ENCODE data around the gene NAALADL2.
"Not testable (repeated sequence)": the region's sequence is repeated elsewhere in the genome, so short reads cannot be mapped to it uniquely, and the experiment has no call there.

Gene NAALADL2

DNA sequence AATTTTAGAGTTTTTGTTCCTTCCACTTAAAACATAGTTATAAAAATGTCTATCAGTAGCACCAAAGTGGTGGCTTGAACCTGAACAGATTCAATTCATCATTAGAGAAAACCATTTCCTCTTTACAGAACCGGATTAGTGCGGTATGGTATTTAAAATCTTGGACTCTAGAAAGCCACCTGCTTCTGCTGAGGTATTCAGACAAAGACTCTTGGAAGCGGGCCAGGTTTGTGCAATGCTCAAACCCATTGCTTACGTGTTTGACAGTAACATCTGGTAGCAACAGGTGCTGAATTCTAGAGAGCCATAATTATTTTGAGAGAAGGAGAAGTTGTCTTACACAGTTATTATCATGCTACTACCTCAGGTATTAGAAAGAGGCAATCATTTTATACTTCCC is 290.5 kb downstream of the NAALADL2 start:
- DNase-seq = peak; percentile 99

DNA sequence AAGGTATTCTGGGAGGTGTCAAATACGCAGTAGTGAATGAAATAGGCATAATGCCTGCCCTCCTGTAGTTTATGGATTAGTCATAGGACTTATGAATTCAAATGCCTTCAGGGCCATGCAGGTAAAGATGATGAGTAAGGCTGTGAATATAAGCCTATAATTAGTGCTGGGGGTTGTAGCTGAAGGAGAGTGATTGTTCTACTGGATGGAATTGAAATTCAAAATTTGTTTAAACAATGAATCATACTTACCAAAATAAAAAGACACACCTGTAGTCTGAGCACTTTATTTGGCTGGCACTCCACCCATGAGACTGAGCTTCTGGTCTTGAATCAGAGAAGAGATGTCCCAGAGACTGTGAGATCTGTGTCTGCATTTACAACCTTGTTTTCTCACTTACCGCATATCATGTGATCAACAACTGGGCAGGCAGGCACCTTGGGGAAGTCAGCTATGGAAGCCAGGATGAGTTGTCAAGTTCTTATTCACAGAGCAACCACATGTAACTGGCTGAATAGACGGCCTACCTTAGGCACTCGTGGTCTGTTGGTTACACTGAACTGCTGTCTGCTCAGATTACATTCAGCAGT is 291.8 kb downstream of the NAALADL2 start:
- peak; percentile 89 for DNase-seq

DNA sequence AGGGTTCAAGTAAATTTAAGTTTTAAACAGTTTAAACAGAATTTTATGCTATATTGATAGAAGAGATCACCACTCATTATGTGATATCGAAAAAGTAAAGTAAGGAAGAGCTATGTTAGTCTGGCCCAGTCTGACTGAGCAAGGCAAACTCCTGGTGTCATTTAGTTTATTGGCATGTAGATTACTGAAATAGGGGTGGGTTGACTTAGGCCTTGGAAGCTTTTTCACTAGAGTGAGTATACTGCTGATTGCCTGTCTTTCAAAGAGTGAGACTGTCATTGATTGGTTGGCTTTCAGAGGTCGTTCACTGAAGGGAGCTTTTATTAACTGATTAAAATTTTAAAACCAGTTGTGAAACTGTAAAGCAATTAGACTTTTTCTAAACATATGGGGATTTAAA is 294.5 kb downstream of the NAALADL2 start:
- no peak for DNase-seq

DNA sequence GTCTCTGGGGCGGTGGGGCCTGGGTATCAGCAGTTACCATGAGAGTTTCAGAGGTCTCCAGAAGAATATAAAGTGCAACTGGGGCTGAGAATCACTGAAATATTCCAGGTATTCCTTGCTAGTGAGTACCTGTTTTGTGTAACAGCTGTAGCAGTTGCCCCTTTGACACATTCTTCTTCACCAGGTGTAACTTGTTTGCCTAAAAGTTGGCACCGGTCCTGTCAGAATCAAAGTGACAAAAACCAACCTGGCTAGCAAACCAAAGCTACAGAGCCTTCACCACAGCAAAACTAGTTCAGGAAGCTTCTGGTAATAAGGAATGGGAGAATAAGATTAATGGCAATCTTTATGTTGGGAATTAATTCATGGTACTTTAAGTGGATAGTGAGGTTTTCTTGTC is 296.0 kb downstream of the NAALADL2 start:
- DNase-seq = no peak

DNA sequence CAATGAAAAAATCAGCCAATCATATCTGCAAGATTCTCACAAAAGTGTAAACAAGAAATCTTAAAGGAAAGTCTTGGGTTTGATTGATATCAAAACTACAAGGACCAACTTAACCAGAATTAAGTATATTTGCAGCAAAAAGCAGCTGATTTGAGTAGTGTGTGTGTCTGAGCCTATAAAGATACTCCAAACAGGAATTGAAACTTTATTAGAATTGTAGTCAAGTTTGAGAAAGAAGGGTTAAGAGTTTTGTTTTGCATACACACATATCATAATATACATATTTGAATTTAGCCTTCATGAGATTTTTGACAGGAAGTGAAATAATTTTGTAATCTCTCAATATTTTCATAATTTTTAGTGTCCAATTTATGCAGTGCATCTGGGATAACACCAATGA is 300.1 kb downstream of the NAALADL2 start:
- no peak for DNase-seq

DNA sequence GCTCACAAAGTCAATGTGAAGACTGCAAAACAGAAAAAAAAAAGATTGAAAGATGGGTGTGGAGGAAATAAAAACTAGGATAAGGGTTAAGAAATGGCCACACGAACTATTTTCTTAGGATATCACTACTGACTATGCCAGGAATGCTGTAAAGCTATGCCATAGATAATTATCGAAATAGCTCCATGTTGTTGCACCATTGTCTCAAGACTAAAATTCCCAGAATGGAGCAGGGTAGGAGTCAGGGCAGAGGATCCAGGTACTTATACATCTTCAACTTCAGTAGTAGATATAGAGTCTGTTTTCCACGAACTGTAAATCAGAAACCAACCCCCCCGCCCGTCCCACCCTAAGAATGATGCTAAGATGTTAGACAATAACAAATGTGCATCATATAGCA is 302.2 kb downstream of the NAALADL2 start:
- DNase-seq = no peak

DNA sequence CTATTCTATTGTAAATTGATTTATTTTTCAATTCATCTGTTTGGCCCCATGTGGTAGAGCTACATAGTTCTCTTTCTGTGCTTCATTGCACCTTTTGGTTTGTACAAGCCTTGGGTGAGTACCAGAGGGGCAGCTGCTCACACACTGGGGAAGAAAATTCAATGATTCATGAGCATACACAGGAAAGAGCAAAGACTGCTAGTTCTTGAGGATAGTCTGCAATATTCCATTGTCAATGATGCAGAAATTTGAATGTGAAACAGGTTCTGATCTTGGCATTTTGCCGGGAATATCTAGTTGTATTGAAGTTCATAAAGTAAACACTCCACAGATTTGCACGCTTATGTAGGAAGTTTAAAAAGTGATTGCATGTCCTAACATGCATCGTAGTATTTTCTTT is 304.6 kb downstream of the NAALADL2 start:
- DNase-seq = peak; percentile 35

DNA sequence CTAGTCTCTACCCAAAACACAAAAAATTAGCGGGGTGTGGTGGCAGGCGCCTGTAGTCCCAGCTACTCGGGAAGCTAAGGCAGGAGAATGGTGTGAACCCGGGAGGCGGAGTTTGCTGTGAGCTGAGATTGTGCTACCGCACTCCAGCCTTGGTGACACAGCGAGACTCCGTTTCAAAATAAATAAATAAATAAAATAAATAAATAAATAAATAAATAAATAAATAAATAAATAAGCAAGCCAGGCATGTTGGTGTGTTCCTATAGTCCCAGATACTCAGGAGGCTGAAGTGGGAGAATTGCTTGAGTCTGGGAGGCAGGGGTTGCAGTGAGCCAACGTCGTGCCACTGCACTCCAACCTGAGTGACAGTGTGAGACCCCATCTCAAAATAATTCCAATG is 314.0 kb downstream of the NAALADL2 start:
- not testable (repeated sequence) for DNase-seq

DNA sequence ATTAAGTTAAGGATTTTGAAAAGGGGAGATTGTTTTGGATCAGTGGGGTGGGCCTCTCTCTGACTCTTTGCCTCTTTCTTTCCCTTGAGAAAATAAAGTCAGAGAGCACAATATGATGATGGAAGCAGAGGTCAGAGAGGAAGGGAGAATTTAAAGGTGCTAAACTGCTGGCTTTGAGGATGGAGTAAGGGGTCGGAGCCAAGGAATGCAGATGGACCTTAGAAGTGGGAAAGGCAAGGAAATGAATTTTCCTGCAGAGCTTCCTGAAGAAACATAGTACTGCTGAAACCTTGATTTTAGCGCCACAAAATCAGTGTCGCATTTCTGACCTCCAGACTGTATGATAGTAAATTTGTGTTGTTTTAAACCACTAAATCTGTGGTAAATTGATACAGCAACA is 317.4 kb downstream of the NAALADL2 start:
- DNase-seq = no peak

DNA sequence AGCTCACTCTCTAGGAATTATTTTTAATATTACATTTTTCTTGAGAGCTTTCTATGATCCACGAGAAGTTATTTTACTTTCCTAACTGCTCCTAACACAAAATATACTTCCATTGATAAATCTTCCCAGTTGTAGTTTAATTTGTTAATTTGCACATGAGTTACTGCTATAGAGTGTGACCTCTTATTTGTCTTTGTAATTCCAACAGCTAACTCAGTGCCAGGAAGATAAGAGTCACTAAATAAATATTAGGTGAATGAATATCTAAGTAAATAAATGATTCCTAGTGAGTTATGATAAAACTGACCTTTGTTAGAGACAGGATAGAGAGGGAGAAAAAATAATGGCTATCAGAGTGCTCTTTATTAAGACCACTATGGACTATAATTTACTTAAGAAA is 319.9 kb downstream of the NAALADL2 start:
- no peak for DNase-seq

DNA sequence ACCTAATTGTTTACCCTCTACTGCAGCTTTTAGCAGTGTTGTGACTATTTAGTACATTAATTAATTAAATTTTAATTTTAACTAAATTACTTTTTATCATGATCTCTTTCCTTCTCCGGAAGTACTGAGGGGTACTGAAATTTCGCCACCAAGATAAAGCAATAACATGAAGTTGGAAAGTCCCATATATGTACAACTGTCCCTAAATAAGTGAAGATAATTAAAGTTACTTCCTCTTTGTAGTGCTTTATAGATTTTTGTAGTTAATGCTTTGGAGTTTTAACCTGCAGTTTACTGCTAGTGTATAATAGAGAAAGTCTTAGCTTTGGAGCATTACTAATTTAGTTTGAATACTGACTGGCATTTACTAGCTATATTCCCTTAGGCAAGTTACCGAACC is 325.3 kb downstream of the NAALADL2 start:
- DNase-seq = no peak

DNA sequence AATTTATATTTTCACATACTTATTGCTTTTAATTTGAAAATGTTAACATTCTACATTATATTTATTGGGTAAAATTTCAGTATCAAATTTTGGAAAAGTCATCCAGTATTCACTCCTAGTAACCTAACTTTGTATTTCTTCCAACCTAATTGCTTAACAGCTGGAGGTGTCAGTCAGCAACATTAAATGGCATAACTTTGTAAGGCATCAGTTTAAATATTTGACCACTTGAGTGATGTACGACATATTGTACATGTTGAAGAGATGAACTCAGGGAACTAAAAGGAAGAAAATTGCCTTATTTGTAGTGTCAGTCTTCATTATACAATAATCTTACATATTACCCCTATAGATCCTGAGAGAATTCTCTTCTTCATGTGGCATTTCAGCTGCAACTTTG is 326.8 kb downstream of the NAALADL2 start:
- no peak for DNase-seq

DNA sequence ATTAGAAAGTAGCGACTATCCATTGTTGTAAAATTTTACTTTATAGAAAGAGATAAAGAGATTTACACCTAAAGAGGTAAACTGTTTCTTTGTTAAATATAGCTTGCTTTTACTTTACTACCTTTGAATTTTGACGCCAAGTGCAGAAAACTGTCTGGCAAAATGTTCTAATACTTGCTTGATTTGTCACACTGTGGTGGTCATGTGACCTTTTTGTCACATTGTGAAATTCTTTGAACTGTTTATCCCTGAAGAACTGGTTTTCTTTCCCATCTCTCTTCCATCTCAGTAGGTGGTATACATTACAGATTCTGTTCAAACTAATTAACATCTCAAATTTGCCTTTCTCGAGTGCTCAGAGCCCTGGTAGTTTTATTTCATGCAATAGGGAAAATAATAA is 327.4 kb downstream of the NAALADL2 start:
- no peak for DNase-seq

DNA sequence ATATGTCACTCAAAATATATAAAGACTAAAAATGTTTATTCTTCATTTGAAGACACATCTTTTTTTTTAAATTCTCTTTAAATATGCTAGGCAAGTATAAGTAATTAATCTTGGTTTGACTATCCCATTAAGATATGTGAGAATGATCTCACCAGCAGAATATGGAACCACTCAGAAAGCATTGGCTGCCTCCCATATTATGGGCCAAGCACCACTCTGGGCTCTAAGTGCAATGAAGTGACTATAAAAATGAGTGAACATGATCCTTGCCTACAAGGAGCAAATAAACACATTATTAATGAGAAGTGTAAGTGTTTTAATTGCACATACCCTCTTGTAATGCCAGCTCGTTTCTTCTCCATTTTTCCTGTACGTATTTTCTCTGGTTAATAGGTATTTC is 328.5 kb downstream of the NAALADL2 start:
- DNase-seq = peak; percentile 49

DNA sequence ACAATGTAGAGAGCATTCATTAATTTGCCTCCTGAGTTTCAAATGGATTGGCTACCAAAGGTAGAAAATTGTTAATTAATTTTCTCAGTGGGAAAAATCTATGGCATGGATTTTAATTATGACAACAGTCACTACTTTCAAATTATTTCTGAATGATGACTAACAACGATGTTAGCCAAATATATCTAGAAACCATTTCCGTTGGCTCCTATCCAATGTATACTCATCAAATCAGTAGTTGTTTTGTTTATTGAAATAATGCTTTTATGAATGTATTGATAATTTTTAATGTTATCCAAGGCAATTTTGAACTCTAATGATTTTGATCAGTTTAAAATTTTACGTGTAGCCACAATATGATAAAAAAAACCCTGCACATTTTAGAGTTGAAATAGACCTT is 333.4 kb downstream of the NAALADL2 start:
- no peak for DNase-seq

DNA sequence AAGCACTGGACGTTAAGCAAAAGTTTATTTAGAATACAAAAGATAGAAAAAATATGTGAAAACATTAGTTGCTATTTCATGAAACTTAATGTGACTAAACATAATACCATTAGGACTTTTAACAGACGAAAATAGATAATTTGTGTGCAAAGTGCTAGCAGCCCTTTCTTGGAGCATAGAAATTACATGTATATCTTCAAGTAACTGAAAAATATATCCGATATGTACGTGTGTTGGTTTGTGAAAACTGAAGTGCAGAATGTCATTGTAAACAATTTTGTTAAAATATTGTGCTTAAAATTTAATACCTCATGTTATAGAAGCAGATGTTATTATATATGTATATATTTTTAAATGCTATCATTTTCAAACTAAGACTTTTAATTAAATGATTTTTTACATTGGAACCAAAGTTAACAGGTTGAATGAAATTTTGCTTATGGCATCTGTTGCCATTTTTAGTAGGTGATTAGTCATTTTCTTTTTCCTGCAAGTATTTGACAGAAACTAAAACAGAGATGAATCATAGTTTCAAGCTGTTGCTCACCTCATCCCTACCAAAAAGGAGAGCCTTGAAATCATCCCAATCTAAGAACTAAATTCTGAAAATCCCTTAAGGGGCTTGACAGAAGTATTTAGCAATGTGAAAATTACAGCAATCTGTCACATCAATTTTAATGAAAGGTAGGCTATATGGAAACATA is 334.8 kb downstream of the NAALADL2 start:
- DNase-seq = no peak

DNA sequence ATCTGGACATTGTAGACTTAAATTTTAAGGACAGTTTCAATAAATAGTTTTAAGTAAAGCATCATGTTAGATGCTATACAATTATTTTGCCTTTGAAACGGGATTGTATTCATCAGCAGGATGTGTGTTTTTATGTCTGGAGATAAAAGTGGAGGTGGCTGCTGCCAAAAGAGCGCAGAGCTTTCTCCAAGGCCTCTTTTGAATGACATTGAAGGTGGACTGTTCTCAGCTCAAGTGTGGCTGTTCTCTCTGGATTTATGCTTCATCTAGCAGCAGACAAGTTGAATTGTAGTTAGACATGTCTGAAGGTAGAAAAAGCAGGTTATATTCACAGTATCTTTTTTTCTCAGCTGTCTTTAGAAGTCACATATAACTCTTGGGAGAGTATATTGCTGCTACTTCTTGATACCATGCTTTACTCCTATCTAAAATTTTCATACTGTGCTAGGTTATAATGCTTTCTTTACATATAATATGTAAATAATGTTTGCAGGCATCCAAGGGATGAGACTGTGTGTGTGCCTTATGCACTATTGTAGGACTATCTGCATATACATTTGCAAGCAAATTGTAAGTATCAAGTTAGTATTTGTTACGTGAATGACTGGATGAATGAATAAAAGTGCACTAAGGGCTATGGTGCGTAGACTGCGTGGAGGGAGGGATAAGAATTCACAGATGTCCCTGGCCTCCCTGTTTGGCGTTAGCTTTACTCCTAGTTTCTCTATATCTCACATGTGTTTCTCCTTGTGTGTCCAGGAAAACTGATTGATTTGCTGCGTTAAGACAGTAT is 340.1 kb downstream of the NAALADL2 start:
- no peak for DNase-seq

DNA sequence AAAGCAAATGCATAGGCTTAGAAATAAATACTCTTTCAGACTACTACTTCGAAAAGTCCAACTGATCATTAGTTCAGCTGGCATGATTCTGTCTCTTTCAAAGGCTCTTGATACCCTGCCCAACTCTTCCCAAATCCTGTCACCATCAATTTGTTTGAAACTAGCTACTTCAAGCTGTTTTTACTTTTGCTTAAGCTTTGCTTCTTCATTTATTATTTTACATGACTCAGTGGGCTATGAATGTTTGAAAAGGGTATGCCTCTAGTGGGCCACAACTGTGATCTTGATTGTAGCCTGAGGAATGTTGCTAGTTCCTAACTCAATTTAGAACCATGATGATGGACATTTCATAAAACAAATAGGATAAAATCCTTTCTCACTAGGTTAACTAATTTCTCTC is 340.8 kb downstream of the NAALADL2 start:
- no peak for DNase-seq

DNA sequence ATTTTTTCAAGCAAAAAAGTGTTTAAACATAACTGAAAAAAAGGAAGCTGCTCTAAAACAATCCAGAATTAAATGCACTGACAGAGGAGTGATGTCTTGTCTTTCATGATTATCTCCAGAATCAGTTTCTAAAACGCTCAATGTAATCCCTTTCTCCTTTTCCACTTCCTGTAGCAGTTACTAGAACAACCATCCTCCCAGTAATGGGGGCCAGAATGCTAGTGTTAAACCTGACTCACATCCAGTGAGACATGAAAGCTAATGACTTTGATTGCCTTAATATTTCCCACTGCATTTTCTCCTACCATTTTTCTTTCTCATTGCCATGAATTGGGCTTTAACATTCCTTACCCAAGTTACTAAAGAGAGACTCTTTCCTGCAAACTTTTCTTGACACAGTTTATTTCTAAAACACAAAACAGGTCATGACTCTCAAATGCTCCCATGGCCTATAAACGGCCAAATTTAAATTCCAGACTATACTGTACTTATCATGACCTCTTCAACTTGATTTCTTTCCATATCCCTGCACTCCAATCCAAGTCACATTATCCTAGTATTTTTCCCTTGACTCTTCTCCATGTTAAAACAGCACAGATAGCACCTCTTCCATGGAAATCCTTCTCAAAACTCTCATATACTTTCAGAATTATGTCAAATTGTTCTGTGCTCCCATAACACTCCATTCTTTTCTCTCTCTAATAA is 341.4 kb downstream of the NAALADL2 start:
- no peak for DNase-seq

DNA sequence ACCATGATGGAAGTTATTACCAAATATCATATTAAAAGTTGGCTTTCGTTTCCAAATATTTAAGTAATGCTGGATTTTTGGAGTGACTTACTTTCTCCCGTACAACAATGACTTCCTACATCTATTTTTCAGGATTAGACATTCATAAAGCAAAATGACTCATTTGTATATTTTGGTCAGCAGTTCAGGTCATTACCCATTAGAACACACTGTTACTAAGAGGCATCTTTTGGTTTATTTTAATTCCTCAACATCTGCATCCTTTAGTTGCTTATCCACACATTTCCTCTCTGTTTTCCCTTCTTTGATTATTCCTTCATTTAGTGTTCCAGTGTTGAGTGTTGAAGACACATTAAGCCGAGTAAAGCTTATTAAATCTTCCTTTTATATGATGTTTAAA is 348.2 kb downstream of the NAALADL2 start:
- no peak for DNase-seq

DNA sequence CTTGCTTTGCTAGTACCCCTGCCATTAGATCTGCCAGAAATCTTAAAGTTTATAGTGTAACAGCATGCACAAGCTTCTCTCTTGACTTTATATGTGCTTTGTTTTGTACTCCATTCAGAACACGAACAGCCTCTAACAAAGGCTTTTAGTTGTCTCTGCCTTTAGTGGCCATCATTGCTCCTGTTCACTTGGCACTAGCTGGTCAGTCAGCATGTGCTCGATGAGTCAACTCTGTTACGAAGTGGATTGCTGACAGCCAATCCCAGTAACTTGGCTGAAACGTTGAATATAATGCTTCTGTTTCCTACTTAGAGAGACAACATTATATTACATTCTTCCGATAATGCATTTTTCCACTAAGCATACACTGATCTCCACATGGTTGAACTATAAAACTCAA is 349.2 kb downstream of the NAALADL2 start:
- no peak for DNase-seq

DNA sequence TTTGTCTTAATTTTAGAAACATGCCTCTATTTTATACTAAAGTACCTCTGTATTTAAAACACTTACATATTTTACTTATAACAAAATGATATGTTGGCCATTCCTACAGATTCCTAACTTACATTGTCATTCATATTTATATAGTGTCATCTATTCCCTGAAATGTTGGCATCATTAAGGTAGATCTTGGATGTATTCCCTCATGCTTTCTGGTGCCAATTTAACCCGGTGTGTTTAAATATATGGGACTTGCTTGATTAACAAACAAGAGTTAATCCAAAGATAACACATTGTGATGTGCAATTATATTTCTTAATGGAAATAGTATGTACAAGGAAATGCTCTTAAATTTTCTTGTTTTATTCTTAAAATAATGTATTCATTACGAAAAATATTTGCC is 352.3 kb downstream of the NAALADL2 start:
- DNase-seq = no peak

DNA sequence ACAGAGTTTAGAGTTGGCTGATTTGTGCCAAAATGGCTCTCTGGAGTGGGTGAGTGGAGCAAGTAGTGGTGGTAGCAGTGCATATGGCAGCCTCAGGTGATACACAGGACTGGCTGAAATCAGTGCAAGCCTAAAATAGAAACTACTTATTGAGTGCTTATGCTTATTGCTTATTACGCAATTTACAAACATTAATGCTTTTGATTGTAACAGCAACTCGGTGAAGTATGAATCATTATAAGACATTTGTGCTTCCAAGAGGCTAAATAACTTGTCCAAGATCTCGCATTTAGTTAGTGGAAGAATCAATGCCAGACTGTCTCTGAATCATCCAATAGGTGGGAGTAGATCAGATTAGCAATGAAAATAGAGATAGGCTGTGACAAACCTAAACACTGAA is 353.8 kb downstream of the NAALADL2 start:
- DNase-seq = no peak

DNA sequence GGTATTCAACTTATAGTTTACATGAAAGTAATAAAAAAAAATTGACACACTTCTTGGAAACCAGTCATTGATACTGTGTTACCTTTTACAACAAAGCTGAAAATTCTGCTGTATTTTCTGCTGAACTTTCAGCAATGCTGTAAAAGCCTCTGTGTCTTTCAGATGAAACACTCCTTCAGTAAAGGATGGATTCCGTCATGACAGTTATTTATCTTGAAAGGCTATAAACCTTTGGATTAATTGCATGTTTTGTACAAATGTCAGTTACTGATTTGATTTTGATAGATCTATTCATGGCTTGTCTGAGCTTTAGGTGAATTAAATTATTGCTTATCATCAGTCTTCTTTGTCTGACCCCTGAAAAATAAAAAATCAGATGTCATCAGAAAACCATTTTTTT is 355.1 kb downstream of the NAALADL2 start:
- DNase-seq = no peak
